HG03139 (cell line): ENCODE results near the gene RP2.

Source experiments
- ATAC-seq: cut with Tn5 transposase; IDR thresholded peaks from one replicate; pipeline ENCODE4 v1.9.1; 2021; ENCODE audit not compliant: unreplicated experiment

RP2 gene

GRCh38 chrX:46836701-46837557 lies at the start of gene RP2:
Gene RP2 (plus strand): TSS chrX:46837043. CDS start chrX:46837101, 58 bp downstream.
- ATAC-seq, result peak; percentile 95

GRCh38 chrX:46788902-46789301 lies 47.9 kb upstream of the RP2 start:
- no peak for ATAC-seq

GRCh38 chrX:46791927-46792809 lies 44.7 kb upstream of the RP2 start:
- no peak for ATAC-seq

GRCh38 chrX:46792810-46793188 lies 44.0 kb upstream of the RP2 start:
- no peak for ATAC-seq

GRCh38 chrX:46793386-46794143 lies 43.3 kb upstream of the RP2 start:
- ATAC-seq, result no peak

DNA sequence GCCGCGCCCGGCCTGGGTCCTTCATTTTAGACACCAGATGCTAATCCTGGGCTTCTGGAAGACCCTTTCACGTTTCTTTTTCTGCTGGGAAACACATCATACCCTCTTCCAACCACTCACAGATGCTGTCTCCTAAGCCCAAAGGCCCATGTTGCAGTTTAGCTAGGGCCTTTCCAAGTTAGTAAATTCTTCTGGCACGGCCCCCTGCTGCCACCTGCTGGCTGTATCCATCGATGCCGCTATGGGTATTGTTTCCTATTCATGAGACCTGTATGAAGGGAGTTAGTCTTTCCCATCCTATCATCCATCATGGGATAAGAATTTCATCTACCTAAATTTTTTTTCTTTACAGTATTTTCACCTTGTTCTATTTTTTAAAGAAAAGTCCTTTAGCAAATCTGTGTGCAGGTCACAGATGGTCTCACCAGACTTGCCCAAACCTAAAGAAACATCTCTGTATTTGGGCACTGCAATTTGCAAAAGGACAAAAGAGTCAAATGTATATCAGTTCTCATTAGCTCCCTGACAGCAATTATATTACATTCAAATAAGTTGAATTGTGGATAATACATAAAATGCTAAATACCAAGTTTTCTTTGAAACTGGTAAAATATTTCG lies 40.2 kb upstream of the RP2 start:
- ATAC-seq, result no peak

- ATAC-seq, result no peak
Observed at GRCh38 chrX:46803140-46803539, 33.7 kb upstream of the RP2 start.

DNA sequence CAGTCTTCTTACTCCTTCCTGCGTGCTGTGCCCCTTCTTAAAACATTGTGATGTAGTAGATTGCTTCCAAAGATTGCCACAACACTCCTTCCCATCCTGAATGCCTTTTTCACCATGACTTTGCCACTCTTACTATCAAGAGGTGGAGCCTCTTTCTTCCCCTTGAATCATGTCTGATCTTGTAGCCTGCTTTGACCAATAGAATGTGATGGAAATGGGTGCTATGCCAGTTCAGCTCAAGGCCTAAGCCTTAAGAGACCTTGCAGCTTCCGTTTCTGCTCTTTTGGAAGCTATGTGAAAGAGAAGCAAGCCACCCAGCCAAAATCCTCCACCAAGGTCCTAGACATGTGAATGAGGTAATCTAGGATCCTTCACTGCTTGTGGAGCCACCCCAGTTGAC lies 31.6 kb upstream of the RP2 start:
- ATAC-seq, result no peak

DNA sequence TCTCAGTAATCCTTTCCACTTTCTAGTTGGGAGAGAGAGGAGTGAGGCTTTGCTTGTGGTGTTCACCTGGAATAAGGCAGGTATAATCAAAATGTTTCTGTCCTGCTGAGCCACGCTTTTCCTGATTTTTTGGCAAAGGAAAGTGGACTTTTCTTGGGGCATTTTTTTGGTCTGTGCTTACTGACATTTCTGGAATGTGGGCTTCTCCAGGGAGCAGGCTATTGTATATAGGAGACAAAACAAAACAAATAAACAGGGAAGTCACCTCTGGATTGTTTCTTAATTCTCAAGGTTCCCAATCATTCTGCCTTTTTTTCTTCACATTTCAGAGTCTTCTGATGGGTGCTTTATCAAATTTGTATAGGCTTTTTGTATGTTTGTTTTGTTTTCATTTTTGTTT lies 25.7 kb upstream of the RP2 start:
- no peak for ATAC-seq

GRCh38 chrX:46812445-46812844 lies 24.4 kb upstream of the RP2 start:
- ATAC-seq, result no peak

DNA sequence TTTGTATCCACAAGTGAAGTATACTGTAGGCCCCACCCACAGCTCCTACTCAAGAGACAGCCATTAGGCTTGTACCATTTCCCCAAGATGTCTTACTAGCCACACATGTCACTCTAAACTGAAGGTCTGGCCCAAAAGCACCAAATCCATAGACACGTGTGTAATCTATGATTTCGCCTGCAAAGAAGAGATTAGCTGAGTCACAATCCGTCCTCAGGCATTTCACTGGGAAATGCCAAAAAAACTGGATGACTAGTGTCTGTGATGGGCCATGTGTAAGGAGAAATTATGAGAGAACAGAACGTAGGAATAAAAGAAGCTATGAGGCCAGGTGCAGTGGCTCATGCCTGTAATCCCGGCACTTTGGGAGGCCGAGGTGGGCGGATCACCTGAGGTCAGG lies 21.9 kb upstream of the RP2 start:
- no peak for ATAC-seq

- no peak for ATAC-seq
Observed at GRCh38 chrX:46819136-46819535, 17.7 kb upstream of the RP2 start.

GRCh38 chrX:46820391-46821100 lies 16.3 kb upstream of the RP2 start:
- ATAC-seq, result no peak

DNA sequence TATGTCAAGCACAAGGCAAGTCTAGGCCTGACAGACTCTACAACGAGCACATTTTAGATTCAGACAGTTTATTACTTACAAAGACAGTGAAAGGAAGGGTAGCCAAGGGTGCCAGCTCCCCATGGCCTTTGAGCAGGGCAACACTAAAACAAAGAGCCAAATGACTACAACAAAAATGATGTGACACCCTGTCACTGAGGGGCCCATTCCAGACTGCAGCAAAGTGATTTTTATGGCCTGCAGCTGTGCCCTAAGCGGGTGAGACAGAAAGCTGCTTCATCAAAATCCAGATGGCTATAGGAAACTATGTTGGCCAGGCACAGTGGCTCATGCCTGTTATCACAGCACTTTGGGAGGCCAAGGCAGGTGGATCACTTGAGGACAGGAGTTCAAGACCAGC lies 13.4 kb upstream of the RP2 start:
- ATAC-seq, result no peak

- no peak for ATAC-seq
Observed at GRCh38 chrX:46831765-46832327, 5.0 kb upstream of the RP2 start.

- no peak for ATAC-seq
Observed at GRCh38 chrX:46837558-46838485, 979 bp downstream of the RP2 start.

DNA sequence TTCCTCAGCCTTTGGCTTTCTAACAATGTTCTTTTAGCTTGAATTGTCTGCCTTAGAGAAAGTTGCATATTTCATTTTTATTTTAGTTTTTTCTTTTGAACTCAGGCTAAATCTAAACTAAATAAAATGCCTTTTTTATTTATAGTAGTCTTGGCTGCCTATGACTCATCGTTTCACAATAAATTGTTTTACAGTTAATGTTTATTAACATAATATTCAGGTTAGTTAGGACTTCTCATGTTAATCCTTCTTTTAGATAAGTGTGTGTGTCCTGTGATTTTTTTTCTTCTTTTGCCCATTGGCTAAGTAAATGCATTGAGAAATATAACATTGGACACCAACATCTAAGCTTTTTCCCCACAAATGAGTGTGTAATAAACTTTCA lies 1.6 kb downstream of the RP2 start:
- ATAC-seq, result no peak

DNA sequence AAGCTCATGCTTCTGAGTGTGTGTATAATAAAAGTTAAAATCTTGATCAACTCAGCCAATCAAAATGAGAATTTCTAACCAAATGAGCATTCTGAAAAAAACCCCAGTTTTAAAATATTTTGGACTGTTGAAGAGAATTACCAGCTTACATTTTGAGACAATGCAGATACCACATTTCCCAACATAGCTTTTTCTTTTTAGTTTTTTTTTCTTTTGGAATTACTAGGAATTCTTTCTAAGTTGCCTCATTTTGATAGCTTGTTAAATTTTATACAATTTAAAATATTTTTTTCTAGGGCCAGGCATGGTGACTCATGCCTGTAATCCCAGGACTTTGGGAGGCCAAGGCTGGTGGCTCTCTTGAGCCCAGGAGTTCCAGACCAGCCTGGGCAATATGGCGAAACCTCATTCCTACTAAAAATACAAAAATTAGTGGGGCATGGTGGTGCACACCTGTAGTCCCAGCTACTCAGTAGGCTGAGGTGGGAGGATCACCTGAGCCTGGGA lies 2.2 kb downstream of the RP2 start:
- ATAC-seq, result no peak

- ATAC-seq, result no peak
Observed at GRCh38 chrX:46840946-46841345, 4.1 kb downstream of the RP2 start.
